Measurements from ENCODE around the gene CCDC14.
"Not testable (repeated sequence)": the region's sequence is repeated elsewhere in the genome, so short reads cannot be mapped to it uniquely, and the experiment has no call there.

CCDC14 gene

GRCh38 chr3:123964793-123965192 is 3.8 kb upstream of the CCDC14 start:
- DNase-seq (ENCODE audit: low read depth, low spot score), result not testable (repeated sequence)

DNA sequence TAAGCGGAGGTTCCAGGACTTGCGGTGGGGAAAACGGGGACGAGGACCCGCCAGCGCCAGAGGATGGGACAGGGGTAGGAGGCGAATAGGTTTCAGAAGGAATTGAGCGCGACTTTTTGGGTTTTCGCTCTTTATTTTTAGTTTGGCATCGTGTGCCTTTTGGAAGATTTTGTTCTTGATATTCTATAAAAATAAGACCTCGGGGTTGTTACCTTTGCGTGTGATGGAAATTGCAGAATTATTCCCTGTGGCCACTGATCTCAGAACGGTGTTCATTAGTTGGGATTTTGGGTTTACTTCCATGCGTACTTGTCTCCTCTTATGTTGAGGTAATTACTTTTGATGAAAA is 453 bp upstream of the CCDC14 start:
- no peak for DNase-seq (ENCODE audit: low read depth, low spot score)

DNA sequence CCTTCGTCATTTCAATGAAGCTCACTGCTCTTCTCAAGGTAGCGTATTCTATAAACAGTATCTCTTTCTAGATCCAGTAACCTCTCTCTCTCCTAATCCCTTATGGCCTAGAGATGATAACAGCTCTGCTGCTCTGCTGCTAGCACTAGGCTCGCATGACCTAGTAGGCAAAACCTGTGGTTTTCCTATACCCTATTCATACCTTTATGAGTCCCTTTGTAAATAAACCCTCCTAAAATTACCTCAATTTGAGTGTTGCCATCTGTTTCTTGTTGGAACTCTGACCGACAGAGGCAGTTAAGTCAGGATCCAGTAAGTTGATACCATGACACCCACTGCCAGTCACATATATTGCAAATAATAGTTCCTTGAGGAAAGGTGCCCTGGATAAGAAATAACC is 7.3 kb downstream of the CCDC14 start:
- DNase-seq (ENCODE audit: low read depth, low spot score), result no peak

- DNase-seq (ENCODE audit: low read depth, low spot score), result no peak
These were observed 8.0 kb downstream of the CCDC14 start for GRCh38 chr3:123952844-123953520.

DNA sequence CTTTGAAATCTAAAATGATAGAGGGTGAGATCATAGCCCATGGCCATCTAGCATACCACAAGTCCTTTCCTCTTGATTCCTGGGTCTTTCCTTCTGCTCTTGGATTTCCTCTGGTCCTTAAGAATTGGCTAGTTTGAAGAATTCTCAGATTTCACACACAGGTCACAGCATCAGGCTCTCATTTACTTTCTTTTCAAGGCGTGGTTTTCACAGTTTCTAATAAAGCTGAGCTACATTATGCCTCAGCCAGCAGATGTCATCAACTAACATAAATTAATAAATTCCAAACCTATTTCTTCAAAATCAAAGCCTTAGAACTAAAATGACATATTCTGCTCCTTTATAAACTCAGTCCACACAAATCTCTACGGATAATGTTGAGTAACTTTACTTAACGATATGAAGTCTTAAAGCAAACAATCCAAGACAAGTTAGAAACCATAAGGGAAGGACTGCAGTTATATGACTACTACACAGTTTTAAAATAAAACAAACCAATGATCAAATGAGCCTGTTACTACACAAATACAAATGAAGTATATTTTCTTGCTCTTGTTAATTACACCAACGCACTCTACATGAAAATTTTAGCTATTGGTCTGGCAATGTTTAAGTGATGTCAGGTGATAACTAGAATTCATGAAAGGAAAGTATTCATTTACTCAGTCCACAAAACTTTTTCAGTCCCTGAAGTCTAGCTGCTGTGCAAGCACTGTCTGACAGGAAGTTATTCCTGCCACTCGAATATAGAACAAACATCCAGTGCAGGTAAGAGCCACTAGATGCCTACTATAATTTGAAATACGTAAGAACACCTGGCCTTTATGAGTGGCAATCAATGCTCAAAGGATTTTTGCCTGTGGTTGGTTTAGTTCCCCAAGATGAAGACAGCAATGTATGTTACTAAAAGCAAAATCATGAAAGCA is 9.2 kb downstream of the CCDC14 start:
- no peak for DNase-seq (ENCODE audit: low read depth, low spot score)

- no peak for DNase-seq (ENCODE audit: low read depth, low spot score)
These were observed 11.4 kb downstream of the CCDC14 start for GRCh38 chr3:123949641-123950040.

GRCh38 chr3:123948449-123948848 is 12.6 kb downstream of the CCDC14 start:
- no peak for DNase-seq (ENCODE audit: low read depth, low spot score)

DNA sequence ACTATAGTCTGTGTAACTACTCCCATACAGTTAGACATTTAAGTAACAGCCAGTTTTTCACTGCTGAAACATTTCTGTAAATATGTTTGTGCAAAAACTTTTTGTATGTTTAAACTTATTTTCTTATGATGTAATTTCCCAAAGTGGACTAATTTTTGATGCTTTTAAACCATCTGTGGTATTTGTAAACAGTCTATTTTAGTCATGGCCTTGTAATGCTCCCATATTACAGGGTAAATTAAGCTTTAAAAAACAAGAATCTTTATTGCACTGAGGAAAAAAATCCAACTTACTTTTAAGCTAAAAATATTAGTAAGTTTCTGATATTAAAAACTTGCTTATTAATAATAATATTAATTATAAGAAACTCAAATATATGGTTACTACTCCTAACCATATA is 13.5 kb downstream of the CCDC14 start:
- DNase-seq (ENCODE audit: low read depth, low spot score), result no peak

GRCh38 chr3:123941542-123941941 is 19.5 kb downstream of the CCDC14 start:
- DNase-seq (ENCODE audit: low read depth, low spot score), result no peak

DNA sequence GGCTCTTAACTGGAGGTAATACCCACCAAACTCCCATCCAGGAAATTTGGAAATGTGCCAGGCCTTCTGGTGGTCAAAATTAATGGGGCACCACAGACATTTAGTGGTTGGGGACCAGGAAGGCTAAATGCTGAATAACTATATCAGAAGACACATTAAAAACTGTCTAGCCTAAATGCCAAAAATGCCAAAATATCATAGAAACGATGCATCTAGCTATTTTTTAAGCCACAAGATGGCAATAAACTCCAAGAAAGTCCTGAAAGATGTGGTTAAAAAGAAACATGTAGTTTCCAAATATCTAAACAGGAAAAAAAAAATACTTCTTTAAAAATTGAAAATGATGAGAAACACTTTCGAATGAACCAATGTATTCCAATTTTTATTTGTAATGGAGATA is 19.9 kb downstream of the CCDC14 start:
- DNase-seq (ENCODE audit: low read depth, low spot score), result no peak

DNA sequence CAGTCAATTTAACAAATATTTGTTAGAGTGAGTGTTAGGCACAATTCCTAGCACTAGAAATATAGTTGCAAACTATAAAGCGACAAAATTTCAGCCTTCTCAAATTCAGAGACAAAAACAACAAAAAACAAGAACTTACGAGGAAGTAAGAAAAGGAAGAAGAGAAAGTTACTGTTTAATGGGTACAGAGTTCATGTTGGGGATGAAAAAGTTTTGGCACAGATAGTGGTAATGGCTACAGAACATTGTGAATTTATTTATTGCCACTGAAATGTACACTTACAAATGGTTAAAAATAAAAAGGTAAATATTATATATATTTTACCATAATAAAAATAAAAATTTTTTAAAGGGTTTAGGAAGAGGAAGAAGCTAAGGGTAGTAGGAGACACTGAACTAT is 21.3 kb downstream of the CCDC14 start:
- no peak for DNase-seq (ENCODE audit: low read depth, low spot score)

GRCh38 chr3:123936400-123936799 is 24.6 kb downstream of the CCDC14 start:
- DNase-seq (ENCODE audit: low read depth, low spot score), result no peak

DNA sequence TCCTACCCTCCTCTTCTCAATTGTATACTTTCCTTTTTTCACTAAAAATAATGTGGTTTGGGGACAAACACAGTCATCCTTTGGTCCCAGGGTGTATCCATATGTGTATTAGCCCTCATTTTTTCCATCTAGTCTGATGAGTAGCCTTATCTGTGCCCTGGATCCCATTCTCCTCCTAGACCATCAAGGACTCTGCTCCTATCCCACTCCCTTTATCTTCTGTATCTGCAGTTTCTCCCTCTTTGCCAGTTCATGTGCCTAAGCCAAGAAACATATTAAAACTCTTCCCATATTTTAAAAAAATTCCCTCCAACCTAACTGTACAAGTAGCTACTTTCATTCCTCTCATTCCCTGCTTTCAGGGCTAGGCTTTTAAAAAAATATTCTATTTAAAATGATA is 25.2 kb downstream of the CCDC14 start:
- no peak for DNase-seq (ENCODE audit: low read depth, low spot score)

DNA sequence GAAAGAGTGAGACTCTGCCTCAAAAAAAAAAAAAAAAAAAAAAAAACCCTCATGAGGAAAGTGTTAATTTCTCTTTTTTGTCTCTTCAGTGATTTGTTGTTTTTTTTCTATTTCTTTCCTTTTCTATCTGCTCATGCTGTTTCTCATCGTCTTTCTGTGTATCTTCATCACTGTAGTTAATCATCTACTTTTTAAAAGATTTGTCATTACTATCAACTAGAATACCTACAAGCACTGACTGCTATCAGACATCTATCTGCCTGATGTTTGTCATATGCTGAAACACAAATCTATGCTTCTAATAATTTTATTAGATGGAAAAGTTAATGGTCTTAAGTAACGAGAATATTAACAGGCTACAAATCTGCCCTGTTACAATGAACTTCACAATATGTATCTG is 26.8 kb downstream of the CCDC14 start:
- DNase-seq (ENCODE audit: low read depth, low spot score), result no peak

- no peak for DNase-seq (ENCODE audit: low read depth, low spot score)
These were observed 30.6 kb downstream of the CCDC14 start for GRCh38 chr3:123930445-123930844.

GRCh38 chr3:123929325-123929724 is 31.7 kb downstream of the CCDC14 start:
- DNase-seq (ENCODE audit: low read depth, low spot score), result no peak

- DNase-seq (ENCODE audit: low read depth, low spot score), result no peak
These were observed 34.6 kb downstream of the CCDC14 start for GRCh38 chr3:123926396-123926795.

DNA sequence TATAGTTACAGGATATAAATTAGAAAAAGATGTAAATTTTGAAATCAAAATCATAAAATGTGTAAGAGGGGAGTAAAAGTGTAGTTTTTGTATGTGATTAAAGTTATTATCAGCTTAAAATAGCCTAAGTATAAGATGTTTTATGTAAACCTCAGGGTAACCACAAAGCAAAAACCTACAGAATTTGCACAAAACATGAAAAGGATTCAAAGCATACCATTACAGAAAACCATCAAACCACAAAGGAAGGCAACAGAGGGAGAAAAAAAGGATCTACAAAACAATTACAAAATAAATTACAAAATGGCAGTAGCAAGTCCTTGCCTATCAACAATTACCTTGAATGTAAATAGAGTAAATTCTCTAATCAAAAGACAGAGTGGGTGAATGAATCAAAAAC is 40.2 kb downstream of the CCDC14 start:
- no peak for DNase-seq (ENCODE audit: low read depth, low spot score)

- no peak for DNase-seq (ENCODE audit: low read depth, low spot score)
These were observed 40.6 kb downstream of the CCDC14 start for GRCh38 chr3:123920383-123920782.

- DNase-seq (ENCODE audit: low read depth, low spot score), result no peak
These were observed 41.7 kb downstream of the CCDC14 start for GRCh38 chr3:123919353-123919752.

GRCh38 chr3:123914829-123915228 is 46.2 kb downstream of the CCDC14 start:
- no peak for DNase-seq (ENCODE audit: low read depth, low spot score)

- no peak for DNase-seq (ENCODE audit: low read depth, low spot score)
These were observed 51.2 kb downstream of the CCDC14 start for GRCh38 chr3:123909785-123910184.

DNA sequence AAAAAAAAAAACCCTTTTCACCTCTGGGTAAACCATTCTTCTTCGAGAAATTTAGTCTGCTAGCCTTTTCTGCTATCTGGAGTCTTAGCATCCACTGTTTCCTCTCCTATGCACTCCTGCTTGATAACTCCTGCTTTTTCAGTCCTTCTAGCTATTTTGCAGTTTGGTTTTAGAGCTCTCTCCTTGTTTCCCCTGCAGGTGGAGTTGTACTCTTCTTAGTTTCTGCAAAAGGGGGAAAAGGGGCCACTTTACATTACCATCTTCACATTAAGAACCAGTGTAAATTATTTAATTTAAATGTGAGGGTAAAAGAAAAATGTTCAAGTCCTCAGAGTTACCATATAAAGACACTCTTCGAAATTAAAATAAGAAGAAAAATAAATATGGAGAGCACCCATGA is 53.3 kb downstream of the CCDC14 start:
- no peak for DNase-seq (ENCODE audit: low read depth, low spot score)

Data from ELF-1 (cell line).